ENCODE data around the gene NHLRC1.

DNA sequence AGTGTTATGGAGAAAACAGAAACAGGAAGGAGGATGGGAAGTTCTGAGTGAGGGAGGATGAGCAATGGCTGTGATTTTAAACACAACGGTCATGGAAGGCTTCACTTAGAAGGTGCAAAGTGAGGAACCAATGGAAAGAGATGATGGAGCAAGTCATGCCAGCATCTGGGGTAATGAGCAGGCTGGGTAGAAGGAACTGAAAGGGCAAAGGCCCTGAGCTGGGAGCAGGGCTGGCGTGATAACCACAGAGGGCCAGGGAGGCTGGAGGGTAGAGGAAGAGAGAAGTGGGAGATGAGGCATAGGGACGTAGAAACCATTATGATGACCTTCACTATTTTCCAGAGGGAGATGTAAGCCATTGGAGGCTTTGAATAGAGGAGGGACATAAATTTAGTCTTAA, 43.6 kb downstream of the NHLRC1 start:
- no peak for TF ChIP-seq NANOG (IDR thresholded peaks at IDR 0.05; ENCODE audit: borderline replicate concordance)
- TF ChIP-seq EZH2 (IDR thresholded peaks at IDR 0.05; ENCODE audit: low read depth, unreplicated experiment): no peak
- TF ChIP-seq, protein P1, sequence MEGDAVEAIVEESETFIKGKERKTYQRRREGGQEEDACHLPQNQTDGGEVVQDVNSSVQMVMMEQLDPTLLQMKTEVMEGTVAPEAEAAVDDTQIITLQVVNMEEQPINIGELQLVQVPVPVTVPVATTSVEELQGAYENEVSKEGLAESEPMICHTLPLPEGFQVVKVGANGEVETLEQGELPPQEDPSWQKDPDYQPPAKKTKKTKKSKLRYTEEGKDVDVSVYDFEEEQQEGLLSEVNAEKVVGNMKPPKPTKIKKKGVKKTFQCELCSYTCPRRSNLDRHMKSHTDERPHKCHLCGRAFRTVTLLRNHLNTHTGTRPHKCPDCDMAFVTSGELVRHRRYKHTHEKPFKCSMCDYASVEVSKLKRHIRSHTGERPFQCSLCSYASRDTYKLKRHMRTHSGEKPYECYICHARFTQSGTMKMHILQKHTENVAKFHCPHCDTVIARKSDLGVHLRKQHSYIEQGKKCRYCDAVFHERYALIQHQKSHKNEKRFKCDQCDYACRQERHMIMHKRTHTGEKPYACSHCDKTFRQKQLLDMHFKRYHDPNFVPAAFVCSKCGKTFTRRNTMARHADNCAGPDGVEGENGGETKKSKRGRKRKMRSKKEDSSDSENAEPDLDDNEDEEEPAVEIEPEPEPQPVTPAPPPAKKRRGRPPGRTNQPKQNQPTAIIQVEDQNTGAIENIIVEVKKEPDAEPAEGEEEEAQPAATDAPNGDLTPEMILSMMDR (conservative IDR thresholded peaks at IDR 0.05; ENCODE audit: low read depth in 2 of 2): no peak
- no peak for TF ChIP-seq POLR2AphosphoS5 (IDR thresholded peaks at IDR 0.05; ENCODE audit: low read depth)
- TF ChIP-seq ZNF462 (CRISPR knock-in tag; IDR thresholded peaks at IDR 0.05): no peak
- TF ChIP-seq REST (IDR thresholded peaks at IDR 0.05; ENCODE audit: unreplicated experiment): no peak
- TF ChIP-seq JUNB (IDR thresholded peaks at IDR 0.05; ENCODE audit: unreplicated experiment): no peak
- TF ChIP-seq EZH2phosphoT487 (IDR thresholded peaks at IDR 0.05; ENCODE audit: unreplicated experiment): no peak
- TF ChIP-seq ZNF114 (CRISPR knock-in tag; IDR thresholded peaks at IDR 0.05): no peak

Measured in GM23338 (cell line).